ENCODE data around the gene ARNT2.

GRCh38 chr15:80367661-80368060 lies 36.5 kb upstream of the ARNT2 start:
- TF ChIP-seq, protein P1, sequence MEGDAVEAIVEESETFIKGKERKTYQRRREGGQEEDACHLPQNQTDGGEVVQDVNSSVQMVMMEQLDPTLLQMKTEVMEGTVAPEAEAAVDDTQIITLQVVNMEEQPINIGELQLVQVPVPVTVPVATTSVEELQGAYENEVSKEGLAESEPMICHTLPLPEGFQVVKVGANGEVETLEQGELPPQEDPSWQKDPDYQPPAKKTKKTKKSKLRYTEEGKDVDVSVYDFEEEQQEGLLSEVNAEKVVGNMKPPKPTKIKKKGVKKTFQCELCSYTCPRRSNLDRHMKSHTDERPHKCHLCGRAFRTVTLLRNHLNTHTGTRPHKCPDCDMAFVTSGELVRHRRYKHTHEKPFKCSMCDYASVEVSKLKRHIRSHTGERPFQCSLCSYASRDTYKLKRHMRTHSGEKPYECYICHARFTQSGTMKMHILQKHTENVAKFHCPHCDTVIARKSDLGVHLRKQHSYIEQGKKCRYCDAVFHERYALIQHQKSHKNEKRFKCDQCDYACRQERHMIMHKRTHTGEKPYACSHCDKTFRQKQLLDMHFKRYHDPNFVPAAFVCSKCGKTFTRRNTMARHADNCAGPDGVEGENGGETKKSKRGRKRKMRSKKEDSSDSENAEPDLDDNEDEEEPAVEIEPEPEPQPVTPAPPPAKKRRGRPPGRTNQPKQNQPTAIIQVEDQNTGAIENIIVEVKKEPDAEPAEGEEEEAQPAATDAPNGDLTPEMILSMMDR (IDR thresholded peaks at IDR 0.05; ENCODE audit: low read length): no peak
- TF ChIP-seq EZH2 (IDR thresholded peaks at IDR 0.05; ENCODE audit: borderline replicate concordance, low read length): no peak

All from OCI-LY1 (cell line).